SU-DHL-6 (cell line): Measurements from ENCODE around the gene PFKFB1.

ENCODE experiments used
- EZH2phosphoT487 ChIP-seq: fragments of 200-600 bp; sonication (generic), shearing (Covaris generic); conservative IDR thresholded peaks from 2 replicates; pipeline ENCODE4 v1.6.1; 2018; ENCODE audit warnings: mild to moderate bottlenecking, antibody characterized with exemption, low read length, moderate library complexity, mixed read lengths
- TF ChIP-seq, protein P1 (sequence below): fragments of 200-600 bp; sonication (generic); IDR thresholded peaks from one replicate; pipeline ENCODE4 v1.5.1; 2017; ENCODE audit warnings: antibody characterized with exemption, mild to moderate bottlenecking, low read length, moderate library complexity; ENCODE audit not compliant: insufficient read depth, poor library complexity, severe bottlenecking

- TF ChIP-seq, protein P1, sequence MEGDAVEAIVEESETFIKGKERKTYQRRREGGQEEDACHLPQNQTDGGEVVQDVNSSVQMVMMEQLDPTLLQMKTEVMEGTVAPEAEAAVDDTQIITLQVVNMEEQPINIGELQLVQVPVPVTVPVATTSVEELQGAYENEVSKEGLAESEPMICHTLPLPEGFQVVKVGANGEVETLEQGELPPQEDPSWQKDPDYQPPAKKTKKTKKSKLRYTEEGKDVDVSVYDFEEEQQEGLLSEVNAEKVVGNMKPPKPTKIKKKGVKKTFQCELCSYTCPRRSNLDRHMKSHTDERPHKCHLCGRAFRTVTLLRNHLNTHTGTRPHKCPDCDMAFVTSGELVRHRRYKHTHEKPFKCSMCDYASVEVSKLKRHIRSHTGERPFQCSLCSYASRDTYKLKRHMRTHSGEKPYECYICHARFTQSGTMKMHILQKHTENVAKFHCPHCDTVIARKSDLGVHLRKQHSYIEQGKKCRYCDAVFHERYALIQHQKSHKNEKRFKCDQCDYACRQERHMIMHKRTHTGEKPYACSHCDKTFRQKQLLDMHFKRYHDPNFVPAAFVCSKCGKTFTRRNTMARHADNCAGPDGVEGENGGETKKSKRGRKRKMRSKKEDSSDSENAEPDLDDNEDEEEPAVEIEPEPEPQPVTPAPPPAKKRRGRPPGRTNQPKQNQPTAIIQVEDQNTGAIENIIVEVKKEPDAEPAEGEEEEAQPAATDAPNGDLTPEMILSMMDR = no peak
- TF ChIP-seq EZH2phosphoT487 = no peak
Observed at GRCh38 chrX:54930291-54931049, 63.5 kb downstream of the PFKFB1 start.
